ENCODE measurements around the gene CCDC6. TPM values are rescaled to one million over a fixed set of nuclear protein-coding genes. Genes with fewer than 3 reads are reported as not detected.

CCDC6 gene
- total RNA-seq, 4 donors from 2014 or later = 53.2 to 72.4 (median 66.4) TPM

DNA sequence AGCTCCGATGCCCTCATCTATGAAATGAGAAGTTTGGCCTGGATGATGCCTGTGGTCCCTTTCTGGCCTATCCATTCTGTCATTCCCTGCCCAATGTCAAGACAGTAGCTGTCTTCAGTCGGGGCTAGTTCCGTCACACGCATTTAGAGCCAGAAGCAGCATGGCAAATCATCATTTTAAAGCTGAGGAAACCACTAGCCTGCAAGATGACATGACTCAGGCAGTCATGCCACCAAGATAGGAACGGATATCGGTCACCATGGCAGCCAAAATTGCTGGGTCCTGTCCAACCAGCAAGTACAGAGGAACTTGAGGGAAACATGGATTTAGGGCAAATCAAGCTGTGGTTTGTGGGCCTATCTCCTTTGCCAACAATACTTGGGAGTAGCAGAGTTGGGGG is 88.6 kb downstream of the CCDC6 start:
- H3K4me3 ChIP-seq = no peak overlapping the region
- H3K4me1 ChIP-seq = peaks cover 0 to 3% of the 10 kb centered on the region in 2 donors
- TF ChIP-seq POLR2A (IDR thresholded peaks at IDR 0.05) = no peak
- TF ChIP-seq CTCF (IDR thresholded peaks at IDR 0.05) = no peak
- H3K9me3 ChIP-seq = no peaks in the 10 kb centered on the region
- H3K27ac ChIP-seq = no peak overlapping the region
- H3K27me3 ChIP-seq = no peaks in the 10 kb centered on the region
- H3K36me3 ChIP-seq = no peaks in the 10 kb centered on the region
- intact Hi-C loops (cut with DNase I; ENCODE audit: low total_unique reads) = no loop called here
- DNase-seq = no peak

DNA sequence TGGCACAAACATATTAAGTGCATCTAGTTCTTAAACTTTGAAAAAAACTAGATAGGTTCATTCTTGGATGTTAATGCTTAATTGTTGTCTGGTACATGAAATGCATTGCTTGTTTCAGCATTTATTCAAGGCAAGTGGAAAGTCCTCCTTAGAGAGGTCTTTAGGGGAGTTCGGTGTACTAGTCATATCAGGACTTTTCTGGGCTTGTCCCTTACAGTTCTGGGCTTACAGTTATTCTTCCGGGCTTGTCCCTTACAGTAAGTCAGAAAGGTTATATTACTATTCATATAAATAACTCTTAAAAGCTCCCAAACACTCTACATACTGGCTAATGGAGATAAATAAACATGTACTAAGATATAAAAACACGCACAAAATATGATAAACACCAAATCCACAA is 91.5 kb downstream of the CCDC6 start:
- H3K9me3 ChIP-seq = no peaks in the 10 kb centered on the region
- H3K27me3 ChIP-seq = no peaks in the 10 kb centered on the region
- intact Hi-C loops (cut with DNase I; ENCODE audit: low total_unique reads) = no loop called here
- H3K36me3 ChIP-seq = no peaks in the 10 kb centered on the region
- no peak for DNase-seq
- H3K4me1 ChIP-seq = no peaks in the 10 kb centered on the region
- no peak overlapping the region for H3K27ac ChIP-seq
- no peak for TF ChIP-seq CTCF (IDR thresholded peaks at IDR 0.05)
- TF ChIP-seq POLR2A (IDR thresholded peaks at IDR 0.05) = no peak
- no peak overlapping the region for H3K4me3 ChIP-seq

DNA sequence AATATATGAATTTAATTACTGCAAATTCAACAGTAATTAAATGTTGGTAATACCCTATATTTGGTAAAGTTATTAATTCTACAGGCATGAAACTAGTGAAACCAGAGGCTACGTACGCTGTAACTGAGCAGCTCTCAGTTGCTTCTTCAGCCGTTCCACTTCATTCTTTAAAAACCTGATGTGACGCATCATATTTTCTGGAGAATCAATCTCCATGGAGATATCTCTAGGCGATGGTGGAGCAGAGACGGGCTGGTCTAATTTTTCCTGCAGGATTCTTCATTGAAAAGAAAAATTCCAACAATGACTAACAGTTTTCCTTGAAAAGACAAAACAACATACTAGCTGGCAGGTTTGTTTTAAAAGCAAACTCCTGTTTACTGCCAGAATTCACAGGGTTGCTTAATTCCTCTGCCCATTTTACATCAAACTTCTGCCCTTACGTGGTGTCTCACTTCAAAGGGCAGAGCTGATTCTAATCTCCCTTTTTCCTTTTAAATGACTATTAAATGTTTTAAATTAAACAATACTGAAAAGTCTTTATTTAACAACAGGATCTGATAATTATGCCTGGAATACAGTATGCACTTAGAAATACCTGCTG is 93.7 kb downstream of the CCDC6 start:
- no peak for DNase-seq
- no peak for TF ChIP-seq CTCF (IDR thresholded peaks at IDR 0.05)
- TF ChIP-seq POLR2A (IDR thresholded peaks at IDR 0.05) = no peak
- no peaks in the 10 kb centered on the region for H3K36me3 ChIP-seq
- no peaks in the 10 kb centered on the region for H3K4me1 ChIP-seq
- H3K9me3 ChIP-seq = no peaks in the 10 kb centered on the region
- intact Hi-C loops (cut with DNase I; ENCODE audit: low total_unique reads) = no loop called here
- H3K4me3 ChIP-seq = no peak overlapping the region
- H3K27me3 ChIP-seq = no peaks in the 10 kb centered on the region
- peak overlapping the region; percentile 4 to 21 for H3K27ac ChIP-seq

GRCh38 chr10:59809644-59809974 is 96.7 kb downstream of the CCDC6 start:
- Histone ChIP-seq H3K9me3 (no peaks in the 10 kb centered on the region), H3K27me3 (no peaks in the 10 kb centered on the region), H3K27ac (no peak overlapping the region), H3K4me3 (no peak overlapping the region), H3K4me1 (no peaks in the 10 kb centered on the region), H3K36me3 (no peaks in the 10 kb centered on the region)
- intact Hi-C loops (cut with DNase I; ENCODE audit: low total_unique reads) = loop anchor here (5.0 kb wide), 1 partner anchor 182 kb away; no protein-coding TSS in a partner anchor
- TF ChIP-seq POLR2A (IDR thresholded peaks at IDR 0.05) (no peak), CTCF (IDR thresholded peaks at IDR 0.05) (no peak)
- no peak for DNase-seq

GRCh38 chr10:59808896-59809643 is 97.3 kb downstream of the CCDC6 start:
- no peak for TF ChIP-seq POLR2A (IDR thresholded peaks at IDR 0.05)
- TF ChIP-seq CTCF (IDR thresholded peaks at IDR 0.05) = peak; percentile 54 to 77 (median 63)
- Histone ChIP-seq H3K27me3 (no peaks in the 10 kb centered on the region), H3K4me3 (no peak overlapping the region), H3K9me3 (no peaks in the 10 kb centered on the region), H3K36me3 (no peaks in the 10 kb centered on the region), H3K4me1 (peaks cover 0 to 3% of the 10 kb centered on the region in 2 donors), H3K27ac (peak overlapping the region; percentile 29 to 40)
- intact Hi-C loops (cut with DNase I; ENCODE audit: low total_unique reads) = loop anchor here (5.0 kb wide), 1 partner anchor 182 kb away; no protein-coding TSS in a partner anchor
- peak; percentile 74 to 81 for DNase-seq
